ENCODE results near the gene HTR1E.

The HTR1E gene

GRCh38 chr6:87054143-87054833, 117.0 kb downstream of the HTR1E start:
- H3K9ac ChIP-seq (ENCODE audit: insufficient read length, low read depth): no peak overlapping the region
- DNase-seq (ENCODE audit: low read depth, low spot score): no peak
- TF ChIP-seq SUZ12 (IDR thresholded peaks at IDR 0.05; ENCODE audit: extremely low read depth, insufficient read depth, insufficient read length) (no peak), YY1 (IDR thresholded peaks at IDR 0.05; ENCODE audit: insufficient read depth, insufficient read length) (no peak), ZNF274 (IDR thresholded peaks at IDR 0.05; ENCODE audit: low read depth, low read length) (no peak)
- no peaks in the 10 kb centered on the region for H3K27me3 ChIP-seq (ENCODE audit: insufficient read depth, insufficient read length)
- H3K4me1 ChIP-seq (ENCODE audit: insufficient read depth, insufficient read length): no peaks in the 10 kb centered on the region
- H3K36me3 ChIP-seq (ENCODE audit: insufficient read depth, insufficient read length, low read length): no peaks in the 10 kb centered on the region
- no peak overlapping the region for H3K4me3 ChIP-seq (ENCODE audit: insufficient read length, low read depth)
- no peaks in the 10 kb centered on the region for H3K9me3 ChIP-seq (ENCODE audit: insufficient read depth, low read length)

DNA sequence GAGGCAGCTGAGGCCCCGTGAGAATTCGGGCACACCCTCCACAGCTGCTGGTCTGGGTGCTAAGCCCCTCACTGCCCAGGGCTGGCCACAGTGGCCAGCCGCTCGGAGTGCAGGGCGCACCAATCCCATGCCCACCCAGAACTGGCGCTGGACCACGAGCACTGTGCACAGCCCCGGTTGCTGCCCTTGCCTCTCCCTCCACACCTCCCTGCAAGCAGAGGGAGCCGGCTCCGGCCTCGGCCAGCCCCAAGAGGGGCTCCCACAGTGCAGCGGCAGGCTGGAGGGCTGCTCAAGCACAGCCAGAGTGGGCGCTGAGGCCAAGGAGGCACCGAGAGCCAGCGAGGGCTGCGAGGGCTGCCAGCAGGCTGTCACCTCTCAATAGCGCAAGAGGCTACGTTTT, 122.6 kb downstream of the HTR1E start:
- Histone ChIP-seq H3K4me3 (ENCODE audit: insufficient read length, low read depth) (no peak overlapping the region), H3K4me1 (ENCODE audit: insufficient read depth, insufficient read length) (no peaks in the 10 kb centered on the region), H3K9me3 (ENCODE audit: insufficient read depth, low read length) (peaks cover 5% of the 10 kb centered on the region; the same call in 1 of the 2 replicates), H3K36me3 (ENCODE audit: insufficient read depth, insufficient read length, low read length) (no peaks in the 10 kb centered on the region), H3K27me3 (ENCODE audit: insufficient read depth, insufficient read length) (no peaks in the 10 kb centered on the region), H3K9ac (ENCODE audit: insufficient read length, low read depth) (no peak overlapping the region)
- TF ChIP-seq ZNF274 (IDR thresholded peaks at IDR 0.05; ENCODE audit: low read depth, low read length) (no peak), YY1 (IDR thresholded peaks at IDR 0.05; ENCODE audit: insufficient read depth, insufficient read length) (no peak), SUZ12 (IDR thresholded peaks at IDR 0.05; ENCODE audit: extremely low read depth, insufficient read depth, insufficient read length) (no peak)
- DNase-seq (ENCODE audit: low read depth, low spot score): no peak

GRCh38 chr6:87065117-87065516, 127.8 kb downstream of the HTR1E start:
- Histone ChIP-seq H3K9me3 (ENCODE audit: insufficient read depth, low read length) (peaks cover 1% of the 10 kb centered on the region; the same call in 1 of the 2 replicates), H3K9ac (ENCODE audit: insufficient read length, low read depth) (no peak overlapping the region), H3K27me3 (ENCODE audit: insufficient read depth, insufficient read length) (no peaks in the 10 kb centered on the region), H3K4me1 (ENCODE audit: insufficient read depth, insufficient read length) (no peaks in the 10 kb centered on the region), H3K4me3 (ENCODE audit: insufficient read length, low read depth) (no peak overlapping the region), H3K36me3 (ENCODE audit: insufficient read depth, insufficient read length, low read length) (no peaks in the 10 kb centered on the region)
- no peak for DNase-seq (ENCODE audit: low read depth, low spot score)
- TF ChIP-seq SUZ12 (IDR thresholded peaks at IDR 0.05; ENCODE audit: extremely low read depth, insufficient read depth, insufficient read length) (no peak), ZNF274 (IDR thresholded peaks at IDR 0.05; ENCODE audit: low read depth, low read length) (no peak), YY1 (IDR thresholded peaks at IDR 0.05; ENCODE audit: insufficient read depth, insufficient read length) (no peak)

Measured in NT2/D1 (cell line).